ENCODE data around the gene HPD.

GRCh38 chr12:121799156-121799841, 59.4 kb downstream of the HPD start:
- no peak for TF ChIP-seq CTCF (IDR thresholded peaks at IDR 0.05)
- TF ChIP-seq EP300 (IDR thresholded peaks at IDR 0.05) = no peak
- no peak for TF ChIP-seq POLR2A (IDR thresholded peaks at IDR 0.05)
